GM12878 (cell line): Measurements from ENCODE around the gene SLFN13. TPM values are rescaled to one million over a fixed set of nuclear protein-coding genes. Genes with fewer than 3 reads are reported as not detected.

Experiments
- BCL11A ChIP-seq: IDR thresholded peaks from 2 replicates; pipeline ENCODE4 v1.6.1; 2011; ENCODE audit warnings: low read depth, low read length
- CREB1 ChIP-seq: IDR thresholded peaks from 2 replicates; pipeline ENCODE4 v1.6.1; 2012; ENCODE audit warnings: low read depth, mild to moderate bottlenecking, inconsistent platforms
- CTCF ChIP-seq, 3 experiments: IDR thresholded peaks in 2 of 3; conservative IDR thresholded peaks in 1 of 3; 2 replicates each; pipeline ENCODE4 v1.5.1; 2011; ENCODE audit warnings: low read depth in 3 of 3, low read length in 3 of 3, mild to moderate bottlenecking in 3 of 3, control low read depth in 2 of 3, moderate library complexity in 2 of 3, inconsistent platforms in 1 of 3, mixed read lengths in 1 of 3; ENCODE audit not compliant: control insufficient read depth in 2 of 3, insufficient read depth in 1 of 3; ENCODE audit errors: extremely low read depth in 1 of 3
- E2F4 ChIP-seq: IDR thresholded peaks from 2 replicates; pipeline ENCODE4 v1.6.1; 2012; ENCODE audit warnings: low read depth, low read length, improper control_type of control experiment
- FOS ChIP-seq: IDR thresholded peaks from 3 replicates; pipeline ENCODE4 v1.6.1; 2011; ENCODE audit warnings: borderline replicate concordance; ENCODE audit not compliant: insufficient read length; ENCODE audit errors: extremely low read depth
- MEF2B ChIP-seq: fragments of 450-650 bp; IDR thresholded peaks from 2 replicates; pipeline ENCODE4 v1.6.1; 2018; ENCODE audit warnings: mild to moderate bottlenecking, moderate library complexity; ENCODE audit not compliant: partially characterized antibody, poor library complexity, severe bottlenecking
- POLR2AphosphoS2 ChIP-seq: IDR thresholded peaks from 2 replicates; pipeline ENCODE4 v1.6.1; 2011; ENCODE audit warnings: low read depth, mild to moderate bottlenecking, low read length, improper control_type of control experiment, moderate library complexity
- PRDM15 ChIP-seq: fragments of 450-650 bp; formaldehyde crosslinking; IDR thresholded peaks from 2 replicates; pipeline ENCODE4 v1.4.0; 2020; ENCODE audit warnings: mild to moderate bottlenecking, moderate library complexity
- SIN3A ChIP-seq: IDR thresholded peaks from 2 replicates; pipeline ENCODE4 v1.6.1; 2012; ENCODE audit warnings: low read depth, low read length, improper control_type of control experiment
- SMARCA5 ChIP-seq: fragments of 450-650 bp; IDR thresholded peaks from 2 replicates; pipeline ENCODE4 v1.6.1; 2017; ENCODE audit warnings: mild to moderate bottlenecking
- SREBF2 ChIP-seq: IDR thresholded peaks from 2 replicates; pipeline ENCODE4 v1.6.1; 2012; ENCODE audit warnings: mild to moderate bottlenecking, low read length
- ZNF687 ChIP-seq: fragments of 450-650 bp; IDR thresholded peaks from 2 replicates; pipeline ENCODE4 v1.6.1; 2017; ENCODE audit warnings: mild to moderate bottlenecking, moderate library complexity
- polyA plus RNA-seq, 11 experiments: library from polyadenylated mRNA; depleted of rRNA in 4 of 11; unstranded in 6 of 11; stranded (reverse) in 5 of 11; fragments of >200 nt; fragmentation: Nextera tagmentation in 4 of 11; fragmentation: Illumina TruSeq in 1 of 11; extraction: Ambion mirVana in 4 of 11; extraction: Trizol in 1 of 11; gene quantifications; 1 replicate in 1 of 11; 2 replicates in 10 of 11; pipeline versions ENCODE4 v1.2.1 to v1.2.3, GENCODE V29; 2011 to 2016; ENCODE audit warnings: inconsistent platforms in 2 of 11, missing spikeins in 2 of 11, low read depth in 1 of 11
- total RNA-seq, 4 experiments: library from RNA; depleted of rRNA in 3 of 4; stranded (reverse); fragments of >200 nt in 3 of 4; fragmentation: Illumina TruSeq in 1 of 4; extraction: Trizol in 1 of 4; gene quantifications; 2 replicates each; pipeline versions ENCODE4 v1.2.1 to v1.2.3, GENCODE V29; 2013 to 2021
- TF ChIP-seq, protein P1 (sequence below): fragments of 150-350 bp; IDR thresholded peaks from 2 replicates; pipeline ENCODE4 v1.6.1; 2014; ENCODE audit warnings: mild to moderate bottlenecking, low read depth, low read length
- TF ChIP-seq, protein P2 (sequence below): fragments of 450-650 bp; IDR thresholded peaks from 2 replicates; pipeline ENCODE4 v1.6.1; 2018; ENCODE audit warnings: borderline replicate concordance, mild to moderate bottlenecking; ENCODE audit not compliant: partially characterized antibody

Gene SLFN13
- total and polyA plus RNA-seq, 10 of the 15 experiments (the other 5 are each of a cell fraction or from before 2014, with no cell fraction given): 12.4 to 82.4 (median 61.9) TPM

- TF ChIP-seq ZNF687: no peak
- TF ChIP-seq SREBF2: no peak
- no peak for TF ChIP-seq SMARCA5
- TF ChIP-seq E2F4: no peak
- no peak for TF ChIP-seq POLR2AphosphoS2
- TF ChIP-seq, protein P1, sequence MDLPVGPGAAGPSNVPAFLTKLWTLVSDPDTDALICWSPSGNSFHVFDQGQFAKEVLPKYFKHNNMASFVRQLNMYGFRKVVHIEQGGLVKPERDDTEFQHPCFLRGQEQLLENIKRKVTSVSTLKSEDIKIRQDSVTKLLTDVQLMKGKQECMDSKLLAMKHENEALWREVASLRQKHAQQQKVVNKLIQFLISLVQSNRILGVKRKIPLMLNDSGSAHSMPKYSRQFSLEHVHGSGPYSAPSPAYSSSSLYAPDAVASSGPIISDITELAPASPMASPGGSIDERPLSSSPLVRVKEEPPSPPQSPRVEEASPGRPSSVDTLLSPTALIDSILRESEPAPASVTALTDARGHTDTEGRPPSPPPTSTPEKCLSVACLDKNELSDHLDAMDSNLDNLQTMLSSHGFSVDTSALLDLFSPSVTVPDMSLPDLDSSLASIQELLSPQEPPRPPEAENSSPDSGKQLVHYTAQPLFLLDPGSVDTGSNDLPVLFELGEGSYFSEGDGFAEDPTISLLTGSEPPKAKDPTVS: no peak
- TF ChIP-seq CTCF (IDR thresholded peaks at IDR 0.05 in 2 of 3, conservative IDR thresholded peaks at IDR 0.05 in 1 of 3; ENCODE audit: control insufficient read depth in 2 of 3, extremely low read depth in 1 of 3, insufficient read depth in 1 of 3, low read depth in 3 of 3, low read length in 3 of 3): no peak
- TF ChIP-seq, protein P2, sequence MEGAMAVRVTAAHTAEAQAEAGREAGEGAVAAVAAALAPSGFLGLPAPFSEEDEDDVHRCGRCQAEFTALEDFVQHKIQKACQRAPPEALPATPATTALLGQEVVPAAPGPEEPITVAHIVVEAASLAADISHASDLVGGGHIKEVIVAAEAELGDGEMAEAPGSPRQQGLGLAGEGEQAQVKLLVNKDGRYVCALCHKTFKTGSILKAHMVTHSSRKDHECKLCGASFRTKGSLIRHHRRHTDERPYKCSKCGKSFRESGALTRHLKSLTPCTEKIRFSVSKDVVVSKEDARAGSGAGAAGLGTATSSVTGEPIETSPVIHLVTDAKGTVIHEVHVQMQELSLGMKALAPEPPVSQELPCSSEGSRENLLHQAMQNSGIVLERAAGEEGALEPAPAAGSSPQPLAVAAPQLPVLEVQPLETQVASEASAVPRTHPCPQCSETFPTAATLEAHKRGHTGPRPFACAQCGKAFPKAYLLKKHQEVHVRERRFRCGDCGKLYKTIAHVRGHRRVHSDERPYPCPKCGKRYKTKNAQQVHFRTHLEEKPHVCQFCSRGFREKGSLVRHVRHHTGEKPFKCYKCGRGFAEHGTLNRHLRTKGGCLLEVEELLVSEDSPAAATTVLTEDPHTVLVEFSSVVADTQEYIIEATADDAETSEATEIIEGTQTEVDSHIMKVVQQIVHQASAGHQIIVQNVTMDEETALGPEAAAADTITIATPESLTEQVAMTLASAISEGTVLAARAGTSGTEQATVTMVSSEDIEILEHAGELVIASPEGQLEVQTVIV: no peak
- TF ChIP-seq MEF2B: no peak
- no peak for TF ChIP-seq CREB1
- TF ChIP-seq PRDM15 (CRISPR knock-in tag): no peak
- no peak for TF ChIP-seq BCL11A
- no peak for TF ChIP-seq FOS
- TF ChIP-seq SIN3A: no peak
Observed at GRCh38 chr17:35429702-35430101, 18.9 kb downstream of the SLFN13 start (continued).
